ENCODE data around the gene FAM227A.

FAM227A gene

DNA sequence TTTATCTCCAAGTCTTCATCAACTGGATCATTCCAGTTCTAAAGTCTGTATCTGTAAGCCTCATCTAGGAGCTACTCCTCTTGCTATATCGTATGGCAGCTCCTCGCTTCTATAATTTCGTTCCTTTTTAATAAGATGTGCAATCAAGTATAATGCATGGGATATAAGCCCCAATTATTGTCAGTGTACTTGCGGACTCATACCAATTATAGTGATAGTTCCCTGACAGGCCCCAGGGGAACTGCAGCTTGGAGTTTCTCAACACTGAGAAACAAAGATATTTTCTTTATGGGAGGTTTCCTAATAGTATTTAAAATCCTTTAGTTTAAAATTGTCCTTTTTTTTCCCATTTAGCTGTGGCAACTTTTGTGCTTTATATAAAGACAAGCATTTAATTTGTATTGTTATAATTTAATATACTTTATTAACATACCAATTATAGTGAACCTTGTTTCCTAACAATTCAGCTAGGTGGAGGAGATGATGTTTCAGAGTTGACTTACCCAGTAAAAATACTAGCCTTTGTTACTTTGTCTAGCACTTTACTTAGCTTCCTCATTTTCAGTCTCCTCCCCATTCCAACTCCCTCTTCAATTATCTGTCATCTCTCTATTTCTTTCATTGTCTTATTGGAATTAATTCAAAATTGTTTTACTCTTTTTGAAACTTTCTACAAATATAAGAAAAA is 124.8 kb downstream of the FAM227A start:
- no peak for DNase-seq

Data from stimulated activated naive CD4-positive, alpha-beta T cell treated with Interleukin-2 at 50 U/mL for 16 hours (primary cell).